ENCODE results near the gene TEKT3. TPM values are rescaled to one million over a fixed set of nuclear protein-coding genes. Genes with fewer than 3 reads are reported as not detected.

The TEKT3 gene
- total RNA-seq, 1 donor from 2014 or later = not detected

GRCh38 chr17:15257796-15258512, 83.4 kb downstream of the TEKT3 start:
- ATAC-seq (ENCODE audit: low read depth) (no peak), DNase-seq (no peak)
- ChIA-PET CTCF (interaction anchor here (0.7 to 2.1 kb wide), 6 partner anchors 9 to 741 kb away, joined by 3 to 11 read pairs (median 3); partner anchors contain the start of genes TTC19 and ZSWIM7), POLR2A (no interaction called here)
- H3K9me3 Mint-ChIP-seq = no peaks in the 10 kb centered on the region
- H3K4me3 Mint-ChIP-seq = no peak overlapping the region
- H3K27ac Mint-ChIP-seq = no peak overlapping the region
- no peaks in the 10 kb centered on the region for H3K36me3 Mint-ChIP-seq (ENCODE audit: low read depth)
- intact Hi-C loops (cut with micrococcal nuclease) = loop anchor here (1.0 to 2.0 kb wide), 2 partner anchors 245 to 269 kb away; no protein-coding TSS in a partner anchor
- TF ChIP-seq, protein P1, sequence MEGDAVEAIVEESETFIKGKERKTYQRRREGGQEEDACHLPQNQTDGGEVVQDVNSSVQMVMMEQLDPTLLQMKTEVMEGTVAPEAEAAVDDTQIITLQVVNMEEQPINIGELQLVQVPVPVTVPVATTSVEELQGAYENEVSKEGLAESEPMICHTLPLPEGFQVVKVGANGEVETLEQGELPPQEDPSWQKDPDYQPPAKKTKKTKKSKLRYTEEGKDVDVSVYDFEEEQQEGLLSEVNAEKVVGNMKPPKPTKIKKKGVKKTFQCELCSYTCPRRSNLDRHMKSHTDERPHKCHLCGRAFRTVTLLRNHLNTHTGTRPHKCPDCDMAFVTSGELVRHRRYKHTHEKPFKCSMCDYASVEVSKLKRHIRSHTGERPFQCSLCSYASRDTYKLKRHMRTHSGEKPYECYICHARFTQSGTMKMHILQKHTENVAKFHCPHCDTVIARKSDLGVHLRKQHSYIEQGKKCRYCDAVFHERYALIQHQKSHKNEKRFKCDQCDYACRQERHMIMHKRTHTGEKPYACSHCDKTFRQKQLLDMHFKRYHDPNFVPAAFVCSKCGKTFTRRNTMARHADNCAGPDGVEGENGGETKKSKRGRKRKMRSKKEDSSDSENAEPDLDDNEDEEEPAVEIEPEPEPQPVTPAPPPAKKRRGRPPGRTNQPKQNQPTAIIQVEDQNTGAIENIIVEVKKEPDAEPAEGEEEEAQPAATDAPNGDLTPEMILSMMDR (IDR thresholded peaks at IDR 0.05) = no peak
- H3K4me1 Mint-ChIP-seq = peaks cover 14% of the 10 kb centered on the region
- H3K27me3 Mint-ChIP-seq = peaks cover 64% of the 10 kb centered on the region

GRCh38 chr17:15257258-15257788, 84.1 kb downstream of the TEKT3 start:
- ChIA-PET CTCF (interaction anchor here (0.6 to 2.1 kb wide), 4 partner anchors 9 to 891 kb away, joined by 3 to 11 read pairs (median 5); no protein-coding TSS in a partner anchor), POLR2A (no interaction called here)
- Mint-ChIP-seq H3K4me3 (no peak overlapping the region), H3K9me3 (no peaks in the 10 kb centered on the region), H3K4me1 (peaks cover 14% of the 10 kb centered on the region), H3K27ac (no peak overlapping the region), H3K27me3 (peaks cover 63% of the 10 kb centered on the region), H3K36me3 (ENCODE audit: low read depth) (no peaks in the 10 kb centered on the region)
- DNase-seq (peak; percentile 32), ATAC-seq (ENCODE audit: low read depth) (peak; percentile 45)
- TF ChIP-seq, protein P1 (IDR thresholded peaks at IDR 0.05) = peak; percentile 76
- intact Hi-C loops (cut with micrococcal nuclease) = loop anchor here (1.0 to 2.0 kb wide), 2 partner anchors 246 to 269 kb away; no protein-coding TSS in a partner anchor

- ATAC-seq (ENCODE audit: low read depth) = no peak
- POLR2A ChIA-PET = no interaction called here
- Mint-ChIP-seq H3K4me1 (peaks cover 14% of the 10 kb centered on the region), H3K36me3 (ENCODE audit: low read depth) (no peaks in the 10 kb centered on the region), H3K4me3 (no peak overlapping the region), H3K9me3 (no peaks in the 10 kb centered on the region), H3K27me3 (peaks cover 57% of the 10 kb centered on the region), H3K27ac (no peak overlapping the region)
- no peak for DNase-seq
- intact Hi-C loops (cut with micrococcal nuclease) = loop anchor here (1.0 to 2.0 kb wide), 2 partner anchors 247 to 270 kb away; no protein-coding TSS in a partner anchor
- TF ChIP-seq, protein P1 (IDR thresholded peaks at IDR 0.05) = no peak
- CTCF ChIA-PET = interaction anchor here (0.6 to 1.1 kb wide), 2 partner anchors 246 to 892 kb away, joined by 3 to 5 read pairs; no protein-coding TSS in a partner anchor
Observed at GRCh38 chr17:15256689-15257088, 84.7 kb downstream of the TEKT3 start.

GRCh38 chr17:15255713-15256454, 85.5 kb downstream of the TEKT3 start:
- CTCF ChIA-PET = interaction anchor here (1.1 kb wide), 1 partner anchor 247 kb away, joined by 5 read pairs; no protein-coding TSS in a partner anchor
- Mint-ChIP-seq H3K36me3 (ENCODE audit: low read depth) (no peaks in the 10 kb centered on the region), H3K27ac (no peak overlapping the region), H3K4me3 (no peak overlapping the region), H3K27me3 (peaks cover 49% of the 10 kb centered on the region), H3K4me1 (peaks cover 13% of the 10 kb centered on the region), H3K9me3 (no peaks in the 10 kb centered on the region)
- TF ChIP-seq, protein P1 (IDR thresholded peaks at IDR 0.05) = no peak
- ATAC-seq (ENCODE audit: low read depth) = no peak
- DNase-seq = no peak
- intact Hi-C loops (cut with micrococcal nuclease) = loop anchor here (2.0 kb wide), 1 partner anchor 271 kb away; no protein-coding TSS in a partner anchor
- POLR2A ChIA-PET = no interaction called here

Other genes with a start within 250 kb of the TEKT3 start
- not detected in 2 replicates for gene PMP22, start 76.3 kb downstream of the TEKT3 start, total RNA-seq
- gene CDRT4, start 126.0 kb upstream of the TEKT3 start, total RNA-seq = 3.6 and 5.3 TPM in 2 replicates
- gene TVP23C, start 221.9 kb upstream of the TEKT3 start, total RNA-seq = 15.1 and 16.1 TPM in 2 replicates

All from activated B cell treated with CpG ODN at 0.5 μM for 24 hours (primary cell).